HG03354 (cell line): ENCODE results near the gene SPACA4.

Source experiments
- ATAC-seq: cut with Tn5 transposase; IDR thresholded peaks from one replicate; pipeline ENCODE4 v1.9.1; 2021; ENCODE audit warnings: mild to moderate bottlenecking; ENCODE audit not compliant: unreplicated experiment, poor library complexity, severe bottlenecking

The SPACA4 gene

GRCh38 chr19:48596237-48596636, 10.3 kb upstream of the SPACA4 start:
- ATAC-seq: no peak

- no peak for ATAC-seq
These were observed 9.7 kb upstream of the SPACA4 start for GRCh38 chr19:48596679-48597465.

- no peak for ATAC-seq
These were observed 7.4 kb upstream of the SPACA4 start for GRCh38 chr19:48598996-48599700.

GRCh38 chr19:48600679-48601417, 5.7 kb upstream of the SPACA4 start:
- ATAC-seq: no peak

GRCh38 chr19:48603001-48603400, 3.5 kb upstream of the SPACA4 start:
- no peak for ATAC-seq

GRCh38 chr19:48603449-48603848, 3.1 kb upstream of the SPACA4 start:
- ATAC-seq: no peak

GRCh38 chr19:48603850-48604249, 2.7 kb upstream of the SPACA4 start:
- no peak for ATAC-seq

GRCh38 chr19:48607359-48607755, 815 bp downstream of the SPACA4 start:
- no peak for ATAC-seq

GRCh38 chr19:48608798-48609263, 2.3 kb downstream of the SPACA4 start:
- ATAC-seq: no peak

- no peak for ATAC-seq
These were observed 3.1 kb downstream of the SPACA4 start for GRCh38 chr19:48609571-48610108.

GRCh38 chr19:48611872-48612271, 5.3 kb downstream of the SPACA4 start:
- no peak for ATAC-seq

- ATAC-seq: no peak
These were observed 6.7 kb downstream of the SPACA4 start for GRCh38 chr19:48613024-48613851.

GRCh38 chr19:48613852-48614435, 7.4 kb downstream of the SPACA4 start:
- ATAC-seq: no peak

- ATAC-seq: no peak
These were observed 8.1 kb downstream of the SPACA4 start, which contains the start of gene FAM83E for GRCh38 chr19:48614436-48615230. TSS of gene FAM83E (minus strand) at chr19:48615076. CDS start at chr19:48613372, 1,704 bp downstream.

- ATAC-seq: no peak
These were observed 8.9 kb downstream of the SPACA4 start for GRCh38 chr19:48615231-48616040.

GRCh38 chr19:48616041-48616436, 9.5 kb downstream of the SPACA4 start:
- no peak for ATAC-seq

GRCh38 chr19:48616491-48617056, 10.0 kb downstream of the SPACA4 start:
- no peak for ATAC-seq
